ENCODE measurements around the gene MMADHC. TPM values are rescaled to one million over a fixed set of nuclear protein-coding genes. Genes with fewer than 3 reads are reported as not detected.

The MMADHC gene
- polyA plus RNA-seq, 3 donors = 20.5 to 119 (median 97.9) TPM

DNA sequence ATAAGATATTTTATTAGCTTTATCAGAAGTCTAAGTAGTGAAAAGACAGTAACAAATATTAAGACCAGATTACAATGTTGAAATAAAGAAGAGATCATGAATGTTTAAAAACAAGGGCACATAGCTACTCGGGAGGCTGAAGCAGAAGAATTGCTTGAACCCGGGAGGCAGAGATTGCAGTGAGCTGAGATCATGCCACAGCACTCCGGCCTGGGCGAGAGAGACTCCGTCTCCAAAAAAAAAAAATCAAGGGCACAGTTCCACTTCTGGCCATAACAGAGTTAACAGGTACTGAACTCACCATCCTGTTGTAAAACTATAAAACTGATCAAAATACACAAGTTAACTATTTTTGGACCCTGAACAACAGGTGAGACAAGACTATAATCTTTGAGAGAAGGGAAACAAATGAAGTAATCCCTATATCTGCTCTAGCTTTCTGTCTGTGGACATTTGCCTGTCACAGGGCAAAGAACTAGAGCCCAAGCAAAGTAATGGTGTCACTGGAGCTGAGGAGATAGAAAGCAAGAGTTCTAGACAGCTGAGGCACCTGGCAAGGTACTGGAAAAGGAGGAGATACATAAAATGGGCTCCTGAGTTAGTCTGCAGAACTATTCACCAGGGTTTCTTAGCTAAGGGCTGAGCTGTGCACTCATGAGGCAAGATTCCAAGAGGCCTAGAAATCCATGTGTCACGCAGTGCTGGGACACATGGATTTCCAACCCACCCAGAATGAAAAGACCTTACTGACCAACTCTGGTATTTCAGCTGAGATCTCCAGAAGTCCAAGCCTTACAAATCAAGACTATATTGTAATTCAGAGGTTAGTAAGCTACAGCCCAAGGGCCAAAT is 15.2 kb downstream of the MMADHC start:
- WGBS (ENCODE audit: insufficient coverage) = 100% methylated on average over 2 of the region's 6 CpGs
- peak overlapping the region in 1 of 2 donors; percentile 15 for H3K27ac ChIP-seq (ENCODE audit: low read depth in 1 of 2, low read length in 2 of 2)
- H3K4me2 ChIP-seq (replicated peaks; ENCODE audit: extremely low read depth, low read length, poor library complexity, severe bottlenecking) = no peak overlapping the region
- H3K27ac Mint-ChIP-seq = peak overlapping the region in 2 of 7 donors; percentile 20 to 26
- H3K9me3 Mint-ChIP-seq = no peaks in the 10 kb centered on the region
- peaks cover 67 to 80% of the 10 kb centered on the region in 2 donors for H3K36me3 Mint-ChIP-seq
- peaks cover 0 to 3% of the 10 kb centered on the region in 2 donors for H3K4me1 ChIP-seq (ENCODE audit: control insufficient read depth in 1 of 2, insufficient read depth in 2 of 2, low read length in 2 of 2)
- H3K9ac ChIP-seq (ENCODE audit: insufficient read depth, low read length, poor library complexity, severe bottlenecking) = no peak overlapping the region
- no peak for DNase-seq
- no peak overlapping the region for H3K4me3 ChIP-seq (replicated peaks in 1 of 3; ENCODE audit: low read depth in 2 of 3, low read length in 3 of 3)
- H4K20me1 ChIP-seq (ENCODE audit: insufficient read depth, low read length) = peaks cover 12% of the 10 kb centered on the region
- peaks cover 91 to 99% of the 10 kb centered on the region in 2 donors for H3K36me3 ChIP-seq (replicated peaks in 1 of 2; ENCODE audit: control insufficient read depth in 1 of 2, insufficient read depth in 2 of 2, low read length in 2 of 2)
- TF ChIP-seq, protein P1, sequence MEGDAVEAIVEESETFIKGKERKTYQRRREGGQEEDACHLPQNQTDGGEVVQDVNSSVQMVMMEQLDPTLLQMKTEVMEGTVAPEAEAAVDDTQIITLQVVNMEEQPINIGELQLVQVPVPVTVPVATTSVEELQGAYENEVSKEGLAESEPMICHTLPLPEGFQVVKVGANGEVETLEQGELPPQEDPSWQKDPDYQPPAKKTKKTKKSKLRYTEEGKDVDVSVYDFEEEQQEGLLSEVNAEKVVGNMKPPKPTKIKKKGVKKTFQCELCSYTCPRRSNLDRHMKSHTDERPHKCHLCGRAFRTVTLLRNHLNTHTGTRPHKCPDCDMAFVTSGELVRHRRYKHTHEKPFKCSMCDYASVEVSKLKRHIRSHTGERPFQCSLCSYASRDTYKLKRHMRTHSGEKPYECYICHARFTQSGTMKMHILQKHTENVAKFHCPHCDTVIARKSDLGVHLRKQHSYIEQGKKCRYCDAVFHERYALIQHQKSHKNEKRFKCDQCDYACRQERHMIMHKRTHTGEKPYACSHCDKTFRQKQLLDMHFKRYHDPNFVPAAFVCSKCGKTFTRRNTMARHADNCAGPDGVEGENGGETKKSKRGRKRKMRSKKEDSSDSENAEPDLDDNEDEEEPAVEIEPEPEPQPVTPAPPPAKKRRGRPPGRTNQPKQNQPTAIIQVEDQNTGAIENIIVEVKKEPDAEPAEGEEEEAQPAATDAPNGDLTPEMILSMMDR (IDR thresholded peaks at IDR 0.05) = no peak
- no peaks in the 10 kb centered on the region for H3K79me2 ChIP-seq (ENCODE audit: insufficient read depth, low read length)
- no peak overlapping the region for H2AFZ ChIP-seq (ENCODE audit: insufficient read depth, low read depth, low read length, poor library complexity, severe bottlenecking)
- H3K4me3 Mint-ChIP-seq = no peak overlapping the region
- H3K4me1 Mint-ChIP-seq = peaks cover 10% of the 10 kb centered on the region
- no peaks in the 10 kb centered on the region for H3K9me3 ChIP-seq (replicated peaks in 1 of 2; ENCODE audit: control insufficient read depth in 1 of 2, insufficient read depth in 1 of 2, low read length in 2 of 2)
- no peaks in the 10 kb centered on the region for H3K27me3 ChIP-seq (ENCODE audit: control insufficient read depth in 2 of 2, insufficient read depth in 2 of 2, low read length in 2 of 2)
- no peaks in the 10 kb centered on the region for H3K27me3 Mint-ChIP-seq (ENCODE audit: low read depth in 3 of 3)
- intact Hi-C loops (cut with micrococcal nuclease) = no loop called here

DNA sequence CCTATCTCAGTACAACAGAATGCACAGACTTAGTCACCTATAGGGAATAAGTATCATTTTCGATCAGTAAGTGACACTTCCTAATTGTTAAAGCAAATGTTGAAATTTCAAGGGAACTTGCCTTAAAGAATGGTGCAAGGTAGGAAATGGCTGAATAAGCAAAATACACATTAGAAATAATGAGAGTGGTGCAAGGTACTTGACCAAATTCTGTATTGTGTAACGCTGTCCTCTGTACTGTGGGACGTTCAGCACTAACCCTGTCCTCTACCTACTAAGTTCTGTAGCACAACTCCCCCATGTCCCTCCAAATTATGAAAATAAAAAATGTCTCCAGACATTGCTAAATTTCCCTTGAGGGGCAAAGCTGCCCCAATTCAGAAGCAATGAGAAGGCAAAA is 19.4 kb downstream of the MMADHC start:
- H3K9me3 ChIP-seq (replicated peaks in 1 of 2; ENCODE audit: control insufficient read depth in 1 of 2, insufficient read depth in 1 of 2, low read length in 2 of 2) = no peaks in the 10 kb centered on the region
- peak overlapping the region in 6 of 7 donors; percentile 2 to 41 (median 30) for H3K27ac Mint-ChIP-seq
- H3K36me3 Mint-ChIP-seq = peaks cover 50 to 67% of the 10 kb centered on the region in 2 donors
- H3K4me2 ChIP-seq (replicated peaks; ENCODE audit: extremely low read depth, low read length, poor library complexity, severe bottlenecking) = no peak overlapping the region
- intact Hi-C loops (cut with micrococcal nuclease) = loop anchor here in 1 of 2 donors (10.0 kb wide), 1 partner anchor 523 kb away; no protein-coding TSS in a partner anchor
- no peak overlapping the region for H3K4me3 ChIP-seq (replicated peaks in 1 of 3; ENCODE audit: low read depth in 2 of 3, low read length in 3 of 3)
- no peaks in the 10 kb centered on the region for H3K27me3 Mint-ChIP-seq (ENCODE audit: low read depth in 3 of 3)
- peaks cover 69 to 73% of the 10 kb centered on the region in 2 donors for H3K36me3 ChIP-seq (replicated peaks in 1 of 2; ENCODE audit: control insufficient read depth in 1 of 2, insufficient read depth in 2 of 2, low read length in 2 of 2)
- H2AFZ ChIP-seq (ENCODE audit: insufficient read depth, low read depth, low read length, poor library complexity, severe bottlenecking) = no peak overlapping the region
- peak overlapping the region in 1 of 2 donors; percentile 40 for H3K27ac ChIP-seq (ENCODE audit: low read depth in 1 of 2, low read length in 2 of 2)
- TF ChIP-seq, protein P1 (IDR thresholded peaks at IDR 0.05) = no peak
- H4K20me1 ChIP-seq (ENCODE audit: insufficient read depth, low read length) = peaks cover 10% of the 10 kb centered on the region
- H3K9ac ChIP-seq (ENCODE audit: insufficient read depth, low read length, poor library complexity, severe bottlenecking) = no peak overlapping the region
- H3K9me3 Mint-ChIP-seq = no peaks in the 10 kb centered on the region
- no CpG with 5 or more reads among the region's 3 CpGs for WGBS (ENCODE audit: insufficient coverage)
- H3K4me1 Mint-ChIP-seq = peaks cover 10% of the 10 kb centered on the region
- H3K27me3 ChIP-seq (ENCODE audit: control insufficient read depth in 2 of 2, insufficient read depth in 2 of 2, low read length in 2 of 2) = no peaks in the 10 kb centered on the region
- peaks cover 0 to 3% of the 10 kb centered on the region in 2 donors for H3K4me1 ChIP-seq (ENCODE audit: control insufficient read depth in 1 of 2, insufficient read depth in 2 of 2, low read length in 2 of 2)
- no peak overlapping the region for H3K4me3 Mint-ChIP-seq
- peak; percentile 3 to 21 (median 10) for DNase-seq
- H3K79me2 ChIP-seq (ENCODE audit: insufficient read depth, low read length) = no peaks in the 10 kb centered on the region
